GM23248 (cell line): ENCODE measurements around the gene GNAT3. TPM values are rescaled to one million over a fixed set of nuclear protein-coding genes. Genes with fewer than 3 reads are reported as not detected.
A peak's percentile ranks its signal among the peaks of the same experiment; 100 is the strongest.

Experiments
- DNase-seq: peaks from one replicate; pipeline ENCODE4 v3.0.0-alpha.2; 2015
- H2AFZ ChIP-seq: fragments of 200-600 bp; sonication (generic); 2 replicates; pipeline ENCODE4 v1.6.1; 2016; ENCODE audit warnings: antibody characterized with exemption
- H3F3A ChIP-seq: fragments of 200-600 bp; sonication (generic); 2 replicates; pipeline ENCODE4 v1.6.1; 2016; ENCODE audit warnings: mild to moderate bottlenecking, antibody characterized with exemption, mixed run types; ENCODE audit not compliant: insufficient read depth
- H3K27ac ChIP-seq: fragments of 200-600 bp; sonication (generic); 2 replicates; pipeline ENCODE4 v1.5.1; 2016; ENCODE audit warnings: mild to moderate bottlenecking
- H3K27me3 ChIP-seq: fragments of 200-600 bp; sonication (generic); replicated peaks from 2 replicates; pipeline ENCODE4 v1.6.1; 2016; ENCODE audit warnings: mild to moderate bottlenecking; ENCODE audit not compliant: insufficient read depth
- H3K36me3 ChIP-seq: fragments of 200-600 bp; sonication (generic); 2 replicates; pipeline ENCODE4 v1.6.1; 2016; ENCODE audit warnings: low read depth, mild to moderate bottlenecking
- H3K4me1 ChIP-seq: fragments of 200-600 bp; sonication (generic); 2 replicates; pipeline ENCODE4 v1.6.1; 2016; ENCODE audit warnings: mild to moderate bottlenecking; ENCODE audit not compliant: insufficient read depth
- H3K4me2 ChIP-seq: fragments of 200-600 bp; sonication (generic); one replicate; pipeline ENCODE4 v1.6.1; 2016; ENCODE audit warnings: mild to moderate bottlenecking; ENCODE audit not compliant: unreplicated experiment
- H3K4me3 ChIP-seq: fragments of 200-600 bp; sonication (generic); 2 replicates; pipeline ENCODE4 v1.5.1; 2016; ENCODE audit warnings: mild to moderate bottlenecking
- H3K79me2 ChIP-seq: fragments of 200-600 bp; sonication (generic); 2 replicates; pipeline ENCODE4 v1.6.1; 2016; ENCODE audit warnings: mild to moderate bottlenecking; ENCODE audit not compliant: insufficient read depth
- H3K9ac ChIP-seq: fragments of 200-600 bp; sonication (generic); 2 replicates; pipeline ENCODE4 v1.6.1; 2016; ENCODE audit warnings: mild to moderate bottlenecking
- H3K9me2 ChIP-seq: fragments of 200-600 bp; sonication (generic); 2 replicates; pipeline ENCODE4 v1.6.1; 2016; ENCODE audit warnings: mixed run types, mild to moderate bottlenecking, moderate library complexity; ENCODE audit not compliant: insufficient read depth
- H3K9me3 ChIP-seq: fragments of 200-600 bp; sonication (generic); one replicate; pipeline ENCODE4 v1.6.1; 2017; ENCODE audit warnings: low read depth
- H4K20me1 ChIP-seq: fragments of 200-600 bp; sonication (generic); 2 replicates; pipeline ENCODE4 v1.6.0; 2016; ENCODE audit not compliant: insufficient read depth
- EZH2 ChIP-seq: fragments of 200-600 bp; sonication (generic); IDR thresholded peaks from 2 replicates; pipeline ENCODE4 v1.6.1; 2018; ENCODE audit warnings: antibody characterized with exemption, mild to moderate bottlenecking; ENCODE audit not compliant: insufficient read depth, poor library complexity, severe bottlenecking
- EZH2phosphoT487 ChIP-seq: fragments of 200-600 bp; sonication (generic); IDR thresholded peaks from 2 replicates; pipeline ENCODE4 v1.6.1; 2018; ENCODE audit warnings: antibody characterized with exemption, moderate library complexity, mild to moderate bottlenecking, low read depth; ENCODE audit not compliant: insufficient read depth
- WGBS, 2 experiments: methylation state at CpG; one replicate each; pipeline ENCODE4 v1.1.6; 2015 to 2017; ENCODE audit warnings: low lambda C conversion rate in 2 of 2, low coverage in 1 of 2; ENCODE audit errors: missing lambda C conversion rate in 2 of 2; 5-methylcytosine and 5-hydroxymethylcytosine counted together
- in situ Hi-C: fragments of 300-500 bp; cut with MboI; formaldehyde crosslinking; loops from 2 replicates; pipeline ENCODE4 v1.15.0; 2020
- polyA plus RNA-seq: library from polyadenylated mRNA; unstranded; fragments of >200 nt; fragmentation: Nextera tagmentation; extraction: Ambion mirVana; gene quantifications from 2 replicates; pipeline ENCODE4 v1.2.1, GENCODE V29; 2016
- total RNA-seq: library from RNA; depleted of rRNA; stranded (reverse); fragments of >200 nt; shearing (Covaris generic); gene quantifications from 2 replicates; pipeline ENCODE4 v1.2.3, GENCODE V29; 2014

Gene GNAT3
- total and polyA plus RNA-seq, 2 experiments from 2014 or later = not detected

DNA sequence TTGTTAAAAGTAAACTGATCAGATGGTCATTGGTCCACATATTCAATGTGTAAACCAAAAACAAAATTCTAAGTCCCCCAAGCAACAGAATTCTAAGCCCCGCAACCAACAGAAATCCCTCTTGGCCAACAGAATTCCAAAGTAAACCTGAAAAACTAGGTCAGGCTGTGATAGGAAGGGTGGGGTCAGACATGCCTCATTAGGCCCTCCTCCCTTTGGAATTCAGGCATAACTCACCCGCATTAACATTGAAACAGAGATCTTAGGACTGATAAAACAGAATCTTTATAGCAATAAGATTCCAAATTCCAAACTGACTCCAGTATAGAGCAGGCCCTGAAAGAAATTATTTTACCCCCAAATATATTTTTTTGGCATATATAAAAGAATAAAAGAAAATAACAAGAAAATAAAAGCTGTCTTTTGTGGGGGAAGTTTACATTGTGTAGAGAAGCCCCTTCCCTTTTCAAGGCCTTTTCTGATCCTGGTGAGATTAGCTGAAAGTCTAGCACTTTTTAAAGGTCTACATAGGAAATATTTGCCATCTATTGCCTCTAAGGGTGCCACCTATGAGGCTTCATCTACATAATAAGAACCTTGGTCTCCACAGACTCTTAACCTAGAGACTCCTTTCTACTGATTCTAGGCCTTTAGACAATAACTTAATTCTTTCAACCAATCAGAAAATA lies 30.5 kb downstream of the GNAT3 start:
- Histone ChIP-seq H3K4me1 (peaks cover 25% of the 10 kb centered on the region), H3F3A (no peaks in the 10 kb centered on the region), H3K36me3 (no peaks in the 10 kb centered on the region), H3K79me2 (no peaks in the 10 kb centered on the region), H2AFZ (peak overlapping the region; percentile 54), H3K9ac (no peak overlapping the region), H3K27ac (no peak overlapping the region), H3K9me2 (no peaks in the 10 kb centered on the region), H4K20me1 (no peaks in the 10 kb centered on the region), H3K9me3 (no peaks in the 10 kb centered on the region), H3K27me3 (no peaks in the 10 kb centered on the region), H3K4me3 (no peak overlapping the region), H3K4me2 (no peak overlapping the region)
- 78 to 83% methylated on average over 2 of the region's 2 CpGs for WGBS, 2 experiments
- DNase-seq = peak; percentile 13
- in situ Hi-C loops = no loop called here
- TF ChIP-seq EZH2 (no peak), EZH2phosphoT487 (no peak)

DNA sequence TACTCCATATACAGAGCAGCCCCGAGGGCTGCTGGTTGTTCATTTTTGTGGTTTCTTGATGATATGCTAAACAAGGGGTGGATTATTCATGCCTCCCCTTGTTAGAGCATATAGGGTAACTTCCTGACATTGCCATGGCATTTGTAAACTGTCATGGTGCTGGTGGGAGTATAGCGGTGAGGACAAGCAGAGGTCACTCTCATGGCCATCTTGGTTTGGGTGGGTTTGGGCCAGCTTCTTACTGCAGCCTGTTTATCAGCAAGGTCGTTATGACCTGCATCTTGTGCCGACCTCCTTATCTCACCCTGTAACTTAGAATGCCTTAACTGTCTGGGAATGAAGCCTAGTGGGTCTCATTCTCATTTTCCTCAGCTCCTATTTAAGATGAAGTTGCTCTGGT lies 31.3 kb downstream of the GNAT3 start:
- H2AFZ ChIP-seq = peak overlapping the region; percentile 54; the same call in 1 of the 2 replicates
- no peak overlapping the region for H3K27ac ChIP-seq
- H3K9me3 ChIP-seq = no peaks in the 10 kb centered on the region
- H3F3A ChIP-seq = no peaks in the 10 kb centered on the region
- no peaks in the 10 kb centered on the region for H3K79me2 ChIP-seq
- H4K20me1 ChIP-seq = no peaks in the 10 kb centered on the region
- H3K27me3 ChIP-seq = no peaks in the 10 kb centered on the region
- TF ChIP-seq EZH2 = no peak
- no peak for TF ChIP-seq EZH2phosphoT487
- in situ Hi-C loops = no loop called here
- peaks cover 25% of the 10 kb centered on the region for H3K4me1 ChIP-seq
- H3K36me3 ChIP-seq = no peaks in the 10 kb centered on the region
- no peak overlapping the region for H3K9ac ChIP-seq
- WGBS, 2 experiments = 71 to 76% methylated on average over 4 of the region's 4 CpGs
- no peak overlapping the region for H3K4me3 ChIP-seq
- DNase-seq = no peak
- H3K9me2 ChIP-seq = no peaks in the 10 kb centered on the region
- no peak overlapping the region for H3K4me2 ChIP-seq

DNA sequence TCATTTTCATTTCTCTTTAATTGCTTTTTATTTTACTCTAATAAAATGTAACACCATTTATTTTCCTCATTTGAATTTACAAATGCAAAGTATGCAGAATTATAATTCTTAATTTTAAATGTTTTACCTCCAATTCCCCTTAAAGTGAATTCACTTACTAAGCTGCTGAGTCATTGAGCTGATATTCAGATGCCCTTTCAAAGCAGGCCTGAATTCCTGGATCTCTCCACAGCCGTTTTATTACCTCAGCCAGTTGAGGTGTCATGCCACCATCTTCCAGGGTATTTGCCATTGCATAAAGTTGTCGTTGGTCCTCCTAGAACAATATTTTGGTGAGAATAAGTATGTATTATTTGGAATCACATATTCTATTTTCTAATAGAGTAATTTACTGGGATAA lies 33.2 kb downstream of the GNAT3 start:
- H3K27me3 ChIP-seq = no peaks in the 10 kb centered on the region
- H3K9me2 ChIP-seq = no peaks in the 10 kb centered on the region
- H3K4me1 ChIP-seq = peaks cover 25% of the 10 kb centered on the region
- no peaks in the 10 kb centered on the region for H3K79me2 ChIP-seq
- no peak overlapping the region for H3K9ac ChIP-seq
- H2AFZ ChIP-seq = no peak overlapping the region
- no peak overlapping the region for H3K4me3 ChIP-seq
- H3K36me3 ChIP-seq = no peaks in the 10 kb centered on the region
- no peaks in the 10 kb centered on the region for H3F3A ChIP-seq
- H3K9me3 ChIP-seq = no peaks in the 10 kb centered on the region
- H3K27ac ChIP-seq = no peak overlapping the region
- H4K20me1 ChIP-seq = no peaks in the 10 kb centered on the region
- H3K4me2 ChIP-seq = no peak overlapping the region
- no peak for TF ChIP-seq EZH2
- no peak for TF ChIP-seq EZH2phosphoT487
- in situ Hi-C loops = no loop called here
- 19 to 33% methylated on average over 2 of the region's 2 CpGs for WGBS, 2 experiments
- DNase-seq = peak; percentile 83

DNA sequence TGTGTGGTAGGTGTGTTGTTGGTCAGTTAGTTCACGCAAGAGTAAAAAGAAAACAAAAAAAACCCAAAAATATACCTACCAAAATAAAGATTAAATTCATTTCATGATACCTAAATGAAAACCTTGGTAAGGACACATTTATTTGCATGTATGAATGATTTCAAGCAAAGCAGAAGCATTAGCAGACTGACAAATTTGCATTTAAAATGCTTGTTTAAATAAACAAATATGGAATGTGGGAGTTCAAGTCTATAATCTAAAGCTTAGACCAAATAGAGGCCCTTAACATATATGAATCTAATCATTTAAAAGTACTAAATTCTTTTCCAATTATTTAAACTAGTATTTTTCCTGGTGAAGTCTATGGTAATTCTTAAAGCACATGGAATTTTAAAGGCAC lies 35.8 kb downstream of the GNAT3 start:
- DNase-seq = no peak
- whole genome bisulfite sequencing, 2 experiments = 85 to 97% methylated on average over 1 of the region's 1 CpG
- no peaks in the 10 kb centered on the region for H3K9me3 ChIP-seq
- H3K9me2 ChIP-seq = no peaks in the 10 kb centered on the region
- no peak overlapping the region for H3K4me2 ChIP-seq
- H3K36me3 ChIP-seq = no peaks in the 10 kb centered on the region
- no peak overlapping the region for H3K4me3 ChIP-seq
- no peak overlapping the region for H2AFZ ChIP-seq
- no peaks in the 10 kb centered on the region for H3F3A ChIP-seq
- no peaks in the 10 kb centered on the region for H3K79me2 ChIP-seq
- H3K27ac ChIP-seq = no peak overlapping the region
- H3K9ac ChIP-seq = no peak overlapping the region
- peaks cover 18% of the 10 kb centered on the region for H3K4me1 ChIP-seq
- H4K20me1 ChIP-seq = no peaks in the 10 kb centered on the region
- TF ChIP-seq EZH2phosphoT487 (no peak), EZH2 (no peak)
- in situ Hi-C loops = no loop called here
- H3K27me3 ChIP-seq = no peaks in the 10 kb centered on the region
